GM21447 (cell line): ENCODE results near the gene UBR3.
"Not testable (repeated sequence)": the region's sequence is repeated elsewhere in the genome, so short reads cannot be mapped to it uniquely, and the experiment has no call there.

ENCODE experiments used
- ATAC-seq: cut with Tn5 transposase; IDR thresholded peaks from one replicate; pipeline ENCODE4 v1.9.1; 2021; ENCODE audit not compliant: unreplicated experiment

Gene UBR3

GRCh38 chr2:170092436-170093060 lies 265.3 kb downstream of the UBR3 start:
- no peak for ATAC-seq

- no peak for ATAC-seq
Observed at GRCh38 chr2:170095380-170095779, 268.1 kb downstream of the UBR3 start.

GRCh38 chr2:170098626-170099312 lies 271.5 kb downstream of the UBR3 start:
- ATAC-seq, result no peak

- no peak for ATAC-seq
Observed at GRCh38 chr2:170101789-170102188, 274.5 kb downstream of the UBR3 start.

- ATAC-seq, result no peak
Observed at GRCh38 chr2:170106102-170106840, 279.0 kb downstream of the UBR3 start.

- ATAC-seq, result no peak
Observed at GRCh38 chr2:170113168-170113894, 286.1 kb downstream of the UBR3 start.

GRCh38 chr2:170115501-170116229 lies 288.4 kb downstream of the UBR3 start:
- ATAC-seq, result no peak

GRCh38 chr2:170118641-170119040 lies 291.4 kb downstream of the UBR3 start:
- no peak for ATAC-seq

- ATAC-seq, result not testable (repeated sequence)
Observed at GRCh38 chr2:170119326-170119725, 292.1 kb downstream of the UBR3 start.

GRCh38 chr2:170121689-170122088 lies 294.4 kb downstream of the UBR3 start:
- no peak for ATAC-seq

GRCh38 chr2:170122883-170123547 lies 295.8 kb downstream of the UBR3 start:
- ATAC-seq, result no peak

- no peak for ATAC-seq
Observed at GRCh38 chr2:170123593-170123992, 296.3 kb downstream of the UBR3 start.

- not testable (repeated sequence) for ATAC-seq
Observed at GRCh38 chr2:170126138-170126728, 299.0 kb downstream of the UBR3 start.
